ENCODE results near the gene TLR8. TPM values are rescaled to one million over a fixed set of nuclear protein-coding genes. Genes with fewer than 3 reads are reported as not detected.
A peak's percentile ranks its signal among the peaks of the same experiment; 100 is the strongest.

Gene TLR8
- total RNA-seq, 1 donor from 2014 or later: not detected

DNA sequence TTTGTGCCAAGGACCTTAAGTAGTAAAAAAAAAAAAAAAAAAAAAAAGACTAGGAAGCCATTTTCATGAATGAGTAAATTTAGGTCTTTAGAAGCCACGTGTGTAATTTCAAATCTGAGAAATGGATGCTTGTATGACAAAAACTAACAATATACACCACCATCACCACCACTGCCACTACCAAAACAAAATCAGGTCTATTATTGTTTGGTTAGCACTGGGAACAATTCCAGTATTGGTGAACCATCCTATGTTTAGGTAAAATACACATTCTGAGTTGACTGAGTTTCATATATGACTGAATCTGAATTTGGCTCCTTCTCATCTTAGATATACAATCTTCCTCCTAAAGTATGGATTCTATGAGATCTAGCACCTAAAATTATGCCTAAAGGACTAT is 59.7 kb downstream of the TLR8 start:
- DNase-seq: no peak

GRCh38 chrX:12967711-12968465 is 61.5 kb downstream of the TLR8 start:
- no peak for DNase-seq

DNA sequence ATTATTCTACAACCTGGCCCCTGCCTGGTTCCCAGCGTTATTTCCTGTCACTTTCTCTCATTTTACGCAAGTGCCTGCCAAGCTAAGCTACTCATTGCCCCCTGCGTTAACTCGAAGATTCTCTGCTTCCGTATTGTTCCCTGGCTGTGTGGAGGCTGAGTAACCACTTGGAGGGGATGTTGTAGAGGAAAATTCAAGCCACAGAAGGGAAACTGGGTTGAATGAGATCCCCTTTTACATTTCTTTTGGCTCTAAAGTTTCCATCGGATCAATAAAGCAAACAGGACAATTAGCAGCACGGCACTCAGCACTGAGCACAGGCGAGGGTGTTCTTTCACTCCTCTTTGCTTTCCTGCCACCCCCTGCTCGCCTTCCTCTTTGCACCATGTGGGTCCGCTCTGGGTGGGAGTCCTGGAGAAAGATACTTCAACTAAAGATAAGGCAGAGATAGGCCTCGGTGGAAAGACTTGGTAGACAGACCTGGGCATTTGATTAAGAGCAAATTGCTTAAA is 64.3 kb downstream of the TLR8 start:
- DNase-seq: peak; percentile 62

DNA sequence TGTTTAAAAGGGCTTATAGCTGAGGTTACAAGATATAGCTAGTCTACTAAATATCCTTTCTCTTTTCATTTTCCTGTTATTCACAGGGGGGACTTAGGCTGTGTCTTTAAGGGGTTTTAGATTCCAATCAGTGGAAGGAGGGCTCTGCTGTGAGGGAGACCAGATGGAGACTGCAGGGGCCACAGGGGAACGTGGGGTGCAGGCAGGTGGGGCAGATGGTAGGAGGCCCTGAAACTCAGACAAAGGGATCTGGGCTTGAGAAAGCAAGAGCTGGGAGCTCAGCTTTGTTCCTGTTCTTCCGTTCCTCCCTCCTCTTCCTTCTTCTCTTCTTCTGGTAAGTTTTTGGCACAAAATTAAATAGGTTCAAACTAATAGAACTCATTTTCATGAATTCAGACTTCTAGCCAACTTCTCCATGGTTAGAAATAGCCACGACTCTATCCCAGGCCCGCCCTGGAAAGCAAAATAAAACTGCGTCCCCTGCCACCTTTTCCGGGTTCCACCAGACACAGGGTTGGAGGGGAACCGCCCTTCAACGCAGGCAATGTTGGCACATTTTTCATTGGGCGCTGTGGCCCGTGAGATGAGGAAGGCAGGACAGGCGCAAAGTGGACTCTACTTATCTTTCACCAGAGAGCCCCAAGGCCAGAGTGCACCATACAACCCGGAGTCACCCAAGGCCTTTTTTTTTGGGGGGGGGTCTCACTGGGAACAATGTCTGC is 65.0 kb downstream of the TLR8 start:
- DNase-seq: no peak

GRCh38 chrX:12972243-12972642 is 65.8 kb downstream of the TLR8 start:
- DNase-seq: no peak

Other genes with a start within 250 kb of the TLR8 start
- gene PRPS2, start 115.2 kb upstream of the TLR8 start, total RNA-seq: 15.5 TPM
- gene TLR7, start 39.5 kb upstream of the TLR8 start, total RNA-seq: 1.2 TPM
- 804 TPM for gene TMSB4X, start 68.5 kb downstream of the TLR8 start, total RNA-seq
- not detected for gene FAM9C, start 138.0 kb downstream of the TLR8 start, total RNA-seq